NCI-H460 (cell line): ENCODE results near the gene GABRB1. TPM values are rescaled to one million over a fixed set of nuclear protein-coding genes. Genes with fewer than 3 reads are reported as not detected.

Experiments
- DNase-seq: peaks from one replicate; pipeline ENCODE4 v3.0.0-alpha.2; 2016; ENCODE audit warnings: low read depth; ENCODE audit errors: extremely low read depth
- polyA plus RNA-seq: library from polyadenylated mRNA; depleted of rRNA; stranded (reverse); fragments of >200 nt; gene quantifications from 2 replicates; pipeline ENCODE4 v1.2.3, GENCODE V29; 2014; cell fraction: nucleus; rRNA removed
- total RNA-seq: library from RNA; depleted of rRNA; stranded (reverse); fragments of >200 nt; shearing (Covaris generic); gene quantifications from 2 replicates; pipeline ENCODE4 v1.2.3, GENCODE V29; 2014; rRNA removed

The GABRB1 gene
- total RNA-seq = 0.43 TPM in 1 of 2 replicates, not detected in the other
- polyA plus RNA-seq = not detected in 2 replicates

DNA sequence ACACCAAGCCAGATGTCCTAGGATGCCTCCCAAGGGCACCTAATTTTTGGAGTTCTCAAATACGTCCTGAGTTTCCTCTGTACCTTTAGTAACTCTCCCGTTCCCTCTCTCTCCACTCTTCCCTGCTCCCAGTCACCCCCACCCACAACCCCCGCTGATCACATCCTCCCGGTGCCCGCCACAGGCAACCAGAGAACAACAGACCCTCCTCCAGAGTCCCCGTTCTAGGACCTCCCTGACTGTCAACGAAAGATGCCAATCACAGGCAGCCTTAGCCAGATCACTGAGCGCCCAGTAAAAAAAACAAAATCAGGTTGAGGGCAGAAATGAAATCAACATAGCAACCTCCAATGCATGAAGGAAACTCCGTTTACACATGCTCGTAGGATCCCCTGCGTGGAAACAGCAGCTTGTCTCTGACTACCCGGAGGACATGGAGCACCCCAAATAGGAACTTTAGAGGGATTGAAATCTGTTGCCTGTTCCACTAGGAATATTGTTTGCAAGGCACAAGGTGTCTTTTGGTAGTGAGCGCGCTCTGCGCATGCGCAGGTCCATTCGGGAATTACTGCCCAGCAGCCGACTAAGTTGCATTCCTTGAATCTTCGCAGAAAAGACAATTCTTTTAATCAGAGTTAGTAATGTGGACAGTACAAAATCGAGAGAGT, at the start of gene GABRB1:
Gene GABRB1 (plus strand): TSS at position 557 of the 668 bp plus-strand sequence.
- DNase-seq = peak; percentile 3

DNA sequence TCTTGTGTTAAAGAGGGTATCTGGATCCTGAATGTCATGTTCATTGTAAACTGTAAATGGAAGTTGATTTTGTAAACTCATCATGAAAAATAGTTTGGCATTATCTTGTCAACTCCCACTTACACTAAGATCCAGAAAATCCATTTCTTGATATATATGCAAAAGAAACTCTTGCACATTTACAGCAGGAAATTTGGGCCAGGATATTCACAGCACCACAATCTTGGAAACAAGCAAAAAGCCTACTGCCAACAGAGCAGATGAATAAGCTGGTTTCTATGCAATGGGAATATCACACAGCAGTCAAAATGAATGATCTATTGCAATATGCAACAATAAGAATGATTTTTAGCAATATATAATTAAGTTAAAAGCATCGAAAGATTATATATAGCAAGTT, 46.6 kb upstream of the GABRB1 start:
- DNase-seq = no peak

DNA sequence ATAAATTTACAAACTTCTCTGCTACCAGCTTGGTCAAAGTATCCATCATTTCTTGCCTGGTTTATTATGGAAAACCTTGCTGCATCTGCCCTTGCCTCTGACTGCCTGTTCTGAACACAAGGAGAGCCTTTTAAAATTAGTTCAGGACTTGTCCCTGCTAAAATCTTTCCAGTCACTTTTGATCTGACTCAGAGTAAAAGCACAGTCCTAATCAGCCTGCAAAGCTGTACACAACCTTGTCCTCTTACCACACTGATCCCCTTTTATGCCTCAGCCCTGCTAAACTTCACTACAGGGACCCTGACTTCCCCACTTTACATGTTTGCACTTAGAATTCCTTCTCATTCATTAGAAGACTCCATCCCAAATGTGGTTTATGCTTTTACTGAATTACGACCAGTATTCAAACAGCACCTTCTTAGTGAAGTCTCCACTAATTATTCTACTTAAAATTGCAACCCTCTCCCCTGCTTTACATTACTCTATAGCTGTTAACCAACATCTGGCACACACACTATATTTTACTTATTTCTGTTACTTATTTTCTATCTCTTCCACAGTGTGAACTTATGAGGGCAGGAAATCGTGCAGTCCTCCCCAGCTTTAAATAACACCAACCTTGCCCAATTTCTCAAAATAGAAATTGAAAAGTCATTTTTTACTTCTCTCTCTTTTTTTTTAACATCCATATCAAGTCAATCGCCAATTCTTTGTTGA, 44.3 kb upstream of the GABRB1 start:
- no peak for DNase-seq

DNA sequence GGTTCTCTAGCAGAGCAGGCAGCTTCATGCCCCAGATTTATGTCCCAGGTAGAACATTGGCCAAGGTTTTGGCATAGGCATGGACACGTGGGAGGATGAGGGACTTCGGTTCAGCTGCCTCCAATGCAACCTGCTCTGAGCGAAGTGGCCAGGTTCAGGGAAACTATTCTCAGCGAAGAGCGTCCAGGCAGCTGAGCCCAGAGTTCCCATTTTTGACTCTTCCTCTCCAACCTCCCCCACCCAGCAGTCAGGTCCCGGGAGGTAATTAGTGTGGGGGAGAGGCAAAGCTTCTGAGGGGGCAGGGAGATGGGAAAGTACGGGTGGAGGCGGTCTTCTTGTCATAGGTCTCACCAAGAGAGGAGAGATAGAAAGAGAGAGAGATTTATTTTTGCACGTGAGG, 39.0 kb upstream of the GABRB1 start:
- DNase-seq = no peak

DNA sequence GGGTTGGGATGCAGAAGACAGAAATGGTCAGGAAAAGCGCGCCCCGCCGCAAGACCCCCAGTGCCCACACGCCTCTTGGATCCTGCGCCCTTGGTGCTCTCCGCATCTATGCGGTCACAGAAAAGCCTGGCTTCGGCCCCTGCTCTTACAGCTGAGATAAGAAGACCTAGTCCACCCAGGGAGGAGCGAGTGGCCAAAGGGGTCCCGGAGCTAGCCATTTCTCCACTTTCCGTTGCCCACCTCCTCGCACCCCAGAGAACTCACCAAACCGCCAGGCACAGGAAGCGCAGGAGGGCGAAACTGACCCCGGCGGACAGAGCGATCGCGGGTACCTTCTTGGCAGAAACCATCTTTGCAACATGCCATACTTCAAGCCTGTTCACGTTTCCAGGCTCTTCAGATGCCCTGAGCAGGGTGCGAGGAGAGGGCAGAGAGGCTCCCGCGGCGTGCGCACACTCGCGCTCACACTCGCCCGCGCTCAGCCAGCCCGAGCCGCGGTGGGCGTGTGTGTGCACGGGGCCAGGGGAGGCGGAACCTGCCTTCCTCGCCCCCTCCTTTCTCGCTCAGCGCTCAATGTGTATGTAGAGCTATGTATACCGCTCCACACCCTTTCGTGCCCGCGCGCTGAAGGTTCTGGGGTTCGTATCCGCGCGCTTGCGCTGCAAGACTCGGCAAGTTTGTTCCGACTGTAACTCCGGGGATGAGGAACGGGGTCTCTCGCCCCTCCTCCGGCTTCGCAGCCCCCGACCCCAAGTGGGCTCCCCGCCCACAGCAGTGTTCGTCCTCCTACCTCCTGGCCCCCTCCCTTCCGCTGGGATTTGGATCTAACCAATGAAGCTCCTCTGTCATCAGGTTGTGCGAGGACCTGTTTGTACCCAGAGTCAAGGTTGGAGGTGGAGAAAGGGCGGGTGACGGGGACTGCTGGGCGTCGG, 38.0 kb upstream of the GABRB1 start, which contains the start of gene GABRA4:
Gene GABRA4 (minus strand): TSS at position 507 of the 932 bp plus-strand sequence. CDS start 157 bp downstream, at position 350.
- DNase-seq = no peak

DNA sequence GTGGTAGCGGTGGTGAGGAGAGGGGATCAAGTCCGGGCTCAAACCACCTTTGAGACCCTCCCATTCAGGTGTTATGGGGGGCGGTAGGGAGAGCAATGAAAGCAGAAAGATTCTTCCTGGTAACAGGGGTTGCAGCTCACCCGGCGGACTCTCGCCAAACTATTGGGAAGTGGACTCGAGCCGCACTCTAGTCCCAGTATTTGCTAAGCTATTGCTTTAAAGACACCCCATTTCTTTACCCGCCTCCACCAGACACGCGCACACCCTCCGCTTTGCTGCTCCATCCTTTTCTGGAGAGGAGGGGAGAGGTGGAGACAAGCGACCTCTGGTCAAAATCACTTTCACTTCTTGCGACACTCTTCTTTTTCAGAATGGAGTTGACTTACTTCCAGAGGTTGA, 37.4 kb upstream of the GABRB1 start:
- DNase-seq = no peak

DNA sequence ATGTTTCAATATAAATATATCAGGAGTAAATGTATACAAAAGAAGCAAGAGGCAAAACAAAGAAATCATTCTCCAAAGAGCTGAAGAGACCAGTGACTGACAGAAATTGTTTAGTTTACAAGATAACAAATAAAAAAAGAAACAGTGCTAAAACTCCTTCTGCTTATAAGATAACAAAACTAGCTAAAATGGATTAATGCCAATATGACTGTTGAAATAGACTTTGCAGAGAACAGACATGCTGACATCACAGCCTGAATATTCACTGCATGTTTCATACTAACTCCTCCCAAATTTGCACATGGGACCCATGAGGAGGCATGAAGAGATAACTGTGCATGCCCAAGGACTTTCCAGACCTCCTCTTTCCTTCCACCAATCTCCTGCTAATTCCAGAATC, 31.8 kb upstream of the GABRB1 start:
- no peak for DNase-seq

DNA sequence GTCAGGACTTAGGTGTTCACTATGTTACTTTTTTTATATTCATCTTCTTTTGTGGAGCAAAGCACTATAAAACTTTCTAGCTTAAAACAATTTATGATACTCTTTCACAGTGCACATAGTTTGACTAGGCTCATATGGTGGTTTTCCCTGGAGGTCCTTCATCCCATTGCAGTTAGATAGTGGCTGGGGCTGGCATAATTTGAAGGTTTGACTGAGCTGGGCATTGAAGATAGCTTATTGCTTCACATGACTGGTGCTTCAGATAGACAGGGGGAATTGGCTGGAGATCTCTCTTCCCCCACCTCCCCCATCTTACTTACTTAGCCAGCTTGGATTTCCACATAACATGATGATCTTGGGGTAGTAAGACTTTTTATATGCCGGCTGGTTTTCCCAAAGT, 31.0 kb upstream of the GABRB1 start:
- no peak for DNase-seq

DNA sequence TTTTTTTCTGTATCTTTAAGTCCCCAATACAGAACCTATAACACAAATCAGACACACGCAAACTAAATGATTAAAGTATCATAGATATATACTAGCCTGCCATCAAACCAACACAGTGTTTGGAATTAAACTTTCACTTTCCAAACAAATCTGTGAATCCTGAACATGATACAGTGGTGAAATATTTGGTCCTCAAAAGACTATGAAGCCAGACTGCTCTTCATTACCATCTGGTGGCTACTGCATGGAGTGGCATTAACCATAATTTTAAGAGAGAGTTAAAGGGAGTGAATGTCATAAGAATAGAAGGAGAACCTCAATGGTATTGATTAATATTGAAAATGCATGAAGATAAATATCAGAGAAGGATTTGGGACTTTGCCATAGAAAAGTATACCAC, 28.8 kb upstream of the GABRB1 start:
- no peak for DNase-seq

DNA sequence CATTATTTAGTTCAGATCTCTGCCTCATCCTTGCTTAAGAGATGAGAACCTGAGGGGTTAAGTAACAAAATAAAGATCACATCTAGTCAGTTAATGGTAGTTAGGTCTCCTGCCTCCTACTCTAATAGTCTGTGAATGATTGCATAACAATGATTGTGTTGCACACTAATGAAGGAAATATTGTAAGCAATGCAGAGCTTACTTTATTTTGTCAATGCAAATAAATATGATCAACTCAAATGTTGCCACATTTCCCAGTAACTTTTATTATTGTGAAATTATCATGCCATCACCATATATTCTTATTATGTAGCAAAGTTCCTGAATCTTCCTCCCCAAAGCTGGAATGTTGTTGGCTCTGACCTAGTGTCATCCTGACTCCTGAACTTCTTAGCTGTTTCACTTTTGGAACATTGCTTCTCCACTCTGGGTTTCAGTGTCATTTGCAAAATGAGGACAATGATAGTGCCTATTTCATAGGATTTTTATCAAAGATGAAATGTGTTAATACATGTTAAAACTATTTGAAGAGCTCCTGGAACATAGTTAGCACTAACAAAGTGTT, 20.9 kb upstream of the GABRB1 start:
- DNase-seq = no peak

DNA sequence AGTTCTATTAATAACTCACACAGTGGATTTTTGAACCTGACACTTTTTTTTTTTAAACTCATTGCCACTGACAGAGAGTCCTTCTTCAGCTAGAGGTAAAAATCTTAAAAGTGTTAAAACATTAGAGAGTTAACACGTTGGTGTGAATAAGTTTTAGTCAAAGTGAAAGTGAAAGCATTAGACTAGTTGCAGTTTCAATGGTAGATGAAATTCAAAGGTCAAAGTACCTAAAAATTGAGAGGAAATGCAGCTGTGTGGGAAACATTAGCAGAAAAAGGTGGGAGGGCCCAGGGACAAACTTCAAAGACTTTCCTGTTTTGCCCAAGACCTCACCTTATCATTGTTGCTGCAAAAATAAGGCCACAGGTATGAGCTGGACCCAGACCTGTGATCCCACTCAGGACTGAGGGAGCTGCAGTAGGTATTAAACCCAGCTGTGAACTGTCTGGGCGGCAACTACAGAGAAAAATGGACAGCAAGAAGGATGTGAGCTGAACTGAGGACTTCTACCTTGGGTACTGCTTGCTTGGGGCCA, 20.4 kb upstream of the GABRB1 start:
- DNase-seq = no peak

DNA sequence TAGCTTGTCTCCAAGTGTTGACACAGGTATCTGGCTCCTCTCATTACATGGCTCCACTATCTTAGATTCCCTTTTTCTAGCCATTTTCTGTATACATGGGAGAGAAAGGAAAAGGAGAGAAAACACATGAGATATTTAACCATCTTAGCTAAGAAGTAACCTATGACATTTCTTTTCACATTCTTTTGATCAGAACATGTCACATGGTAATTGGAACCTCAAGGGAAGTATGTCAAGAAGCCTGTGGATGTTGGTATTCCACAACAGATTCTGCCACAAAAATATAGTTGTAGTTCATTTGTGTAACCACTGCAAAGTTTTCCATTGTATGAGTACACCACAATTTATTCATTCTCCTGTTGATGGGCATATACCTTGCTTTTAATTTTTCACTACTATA, 18.7 kb upstream of the GABRB1 start:
- DNase-seq = no peak

DNA sequence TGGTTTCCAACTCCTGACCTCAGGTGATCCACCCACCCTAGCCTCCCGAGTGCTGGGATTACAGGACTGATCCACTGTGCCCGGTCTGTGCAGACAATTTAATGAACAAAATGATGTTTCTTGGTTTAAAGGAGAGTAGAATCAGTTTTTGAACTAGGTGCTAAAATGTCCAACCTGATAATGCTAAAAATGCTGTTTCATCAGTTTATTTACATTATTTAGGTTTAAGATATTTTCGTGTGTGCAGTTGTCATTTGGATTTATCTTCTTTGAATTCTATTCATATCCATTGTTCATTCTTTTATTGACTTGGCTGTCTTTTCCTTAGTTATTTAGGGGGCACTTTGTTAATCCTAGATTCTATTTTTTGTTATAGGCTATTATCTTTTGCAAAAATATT, 18.0 kb upstream of the GABRB1 start:
- no peak for DNase-seq

DNA sequence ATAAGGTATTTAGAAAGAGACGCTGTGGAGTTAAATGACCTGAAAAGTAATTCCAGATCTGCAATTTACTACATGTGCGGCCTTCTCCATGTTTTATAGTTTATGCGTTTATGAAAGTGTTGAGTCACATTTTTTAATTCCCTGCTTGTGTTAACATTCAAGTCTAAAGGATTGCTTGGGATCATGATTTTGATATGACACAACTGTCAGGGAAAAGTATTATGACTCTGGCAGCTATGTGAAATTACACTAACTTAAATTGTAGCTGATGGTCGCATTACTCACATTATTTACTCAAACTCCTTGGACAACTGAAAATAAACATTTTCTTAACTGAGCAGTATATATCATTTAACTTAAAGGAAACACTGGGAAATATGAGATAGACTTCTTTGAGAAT, 14.3 kb upstream of the GABRB1 start:
- DNase-seq = no peak

DNA sequence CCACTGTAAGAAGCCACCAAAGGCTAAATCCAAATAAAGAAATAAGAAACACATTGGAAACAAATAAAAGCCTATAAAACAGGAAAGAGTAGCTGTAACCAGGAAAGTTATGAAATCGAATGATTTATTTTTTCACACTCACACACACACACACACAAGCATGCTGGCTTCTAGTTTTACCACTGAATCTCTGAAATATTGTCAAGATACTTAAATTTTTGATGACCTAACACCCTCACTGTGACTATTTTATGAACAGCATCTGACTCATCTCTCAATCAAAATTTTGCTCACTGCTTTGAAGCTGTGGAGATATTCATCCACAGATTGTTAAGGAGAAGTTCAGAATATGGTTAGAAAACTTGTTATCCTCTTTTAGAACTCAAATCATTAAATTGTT, 13.9 kb upstream of the GABRB1 start:
- DNase-seq = no peak

DNA sequence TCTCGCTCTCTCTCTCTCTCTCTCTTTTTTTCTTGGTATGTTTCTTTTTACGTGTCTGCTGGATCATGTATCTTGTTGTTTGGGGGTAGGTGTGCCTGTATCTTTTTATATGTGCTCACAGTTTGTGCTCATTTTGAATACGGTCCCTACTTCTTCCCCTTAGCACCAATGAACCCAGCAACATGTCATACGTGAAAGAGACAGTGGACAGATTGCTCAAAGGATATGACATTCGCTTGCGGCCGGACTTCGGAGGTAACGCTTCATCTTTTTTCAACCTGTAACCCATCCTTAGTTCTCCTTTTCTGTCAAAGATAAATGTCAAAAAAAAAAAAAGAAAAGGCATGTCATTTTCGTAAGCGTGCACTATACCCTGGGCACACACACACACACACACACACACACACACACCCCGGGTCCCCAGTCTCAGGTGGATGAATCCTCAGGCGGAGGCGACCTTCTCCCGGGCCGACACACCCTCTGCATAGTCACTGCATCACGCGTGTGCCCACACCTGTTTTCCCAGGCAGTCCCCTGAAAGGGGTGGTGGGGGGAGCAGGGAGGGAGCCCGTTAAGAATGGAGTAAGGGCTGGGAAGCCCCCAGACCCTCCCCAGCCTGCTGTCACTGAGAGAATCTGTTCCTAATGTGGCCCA, 511 bp downstream of the GABRB1 start:
- no peak for DNase-seq

DNA sequence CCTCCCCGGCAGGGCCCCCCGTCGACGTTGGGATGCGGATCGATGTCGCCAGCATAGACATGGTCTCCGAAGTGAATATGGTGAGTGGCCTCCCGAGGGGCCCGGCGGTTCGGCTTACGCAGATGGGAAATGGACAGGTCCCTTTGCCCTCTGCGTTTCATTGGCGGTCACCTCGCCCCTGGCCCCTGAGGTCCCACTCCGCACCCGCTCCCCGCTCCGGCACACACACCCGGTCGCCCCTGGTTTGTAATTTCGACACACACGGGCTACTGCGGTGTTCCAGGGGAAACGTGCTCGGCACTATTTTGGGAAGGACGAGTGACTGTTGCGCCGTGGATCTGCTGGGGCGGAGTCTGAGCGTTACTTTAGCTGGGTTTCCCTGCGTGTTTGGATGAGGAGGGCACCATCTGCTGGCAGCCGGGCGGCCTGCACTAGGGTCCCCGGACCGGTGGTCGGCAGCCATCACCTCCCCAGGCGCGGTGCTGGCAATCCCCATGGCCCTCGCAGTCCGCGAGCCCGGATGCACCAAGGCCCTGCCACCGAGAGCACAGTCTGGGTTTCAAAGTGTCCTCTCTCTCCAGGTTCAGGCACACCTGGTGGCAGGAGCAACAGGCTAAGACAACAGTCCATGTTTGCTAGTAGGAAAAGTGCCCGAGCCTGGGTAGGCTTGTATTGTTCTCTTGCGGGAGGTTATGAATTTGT, 1.2 kb downstream of the GABRB1 start:
- peak; percentile 30 for DNase-seq

DNA sequence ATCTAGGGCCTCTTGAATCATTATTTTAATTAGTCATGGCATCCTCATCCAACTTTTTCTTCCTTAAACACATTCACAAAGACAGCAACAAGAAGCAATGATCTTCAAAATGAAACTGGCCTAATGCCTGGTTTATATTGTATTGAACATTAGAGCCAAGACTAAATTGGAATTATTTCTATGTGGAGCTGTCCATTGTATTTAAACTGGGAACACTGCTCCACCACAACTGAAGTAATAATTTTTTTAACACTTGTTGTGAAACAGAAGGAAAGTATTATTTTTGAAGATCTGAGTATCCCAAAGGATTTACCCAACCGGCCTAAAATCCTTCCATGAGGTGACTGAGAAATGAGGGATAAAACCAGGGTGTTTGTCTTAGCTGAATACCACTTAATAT, 6.9 kb downstream of the GABRB1 start:
- DNase-seq = no peak

DNA sequence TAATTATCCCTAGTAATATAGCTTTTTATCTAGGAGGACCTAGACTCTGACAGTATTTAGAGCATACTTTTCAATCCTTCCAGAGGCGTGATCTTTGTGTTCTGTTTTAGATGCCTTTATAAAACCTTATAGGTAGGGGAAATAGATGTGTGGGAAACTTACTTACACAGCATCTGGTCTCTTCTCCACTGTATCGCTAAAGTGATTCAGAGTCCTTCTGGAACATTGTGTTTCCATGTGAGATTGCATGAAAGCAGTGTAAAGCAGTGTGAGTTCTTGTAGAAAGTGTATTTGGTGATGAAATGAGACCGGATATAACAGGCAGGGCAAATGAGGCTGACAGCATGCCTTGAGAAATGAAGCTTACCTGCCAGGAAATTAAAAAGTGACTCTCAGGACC, 9.5 kb downstream of the GABRB1 start:
- no peak for DNase-seq
